Activated CD8-positive, alpha-beta memory T cell treated with anti-CD3 and anti-CD28 coated beads for 48 hours (primary cell): ENCODE data around the gene LRTM1.

Experiments
- DNase-seq, 3 experiments: peaks; one replicate each; pipeline ENCODE4 v3.0.0-alpha.2; 2020; ENCODE audit warnings: low read depth in 2 of 3, low spot score in 2 of 3

LRTM1 gene

DNA sequence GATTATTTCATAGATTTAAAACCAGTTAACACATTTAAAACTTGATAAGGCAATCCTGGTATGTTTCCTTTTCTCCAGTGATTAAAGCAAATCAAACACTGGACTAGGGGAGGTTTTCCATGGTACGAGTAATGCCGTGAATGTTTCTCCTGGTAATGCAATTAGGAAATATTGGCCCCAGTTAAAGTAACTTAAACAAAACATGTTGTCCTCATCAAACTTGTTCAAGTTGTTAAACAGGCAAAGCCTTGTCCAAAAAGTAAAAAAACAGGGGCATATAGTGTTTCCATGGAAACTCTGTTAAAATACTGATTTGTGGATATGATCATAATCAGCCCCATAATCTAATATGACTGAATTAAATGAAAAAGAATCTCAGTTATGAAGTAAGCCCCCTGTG is 13.1 kb upstream of the LRTM1 start:
- no peak for DNase-seq

DNA sequence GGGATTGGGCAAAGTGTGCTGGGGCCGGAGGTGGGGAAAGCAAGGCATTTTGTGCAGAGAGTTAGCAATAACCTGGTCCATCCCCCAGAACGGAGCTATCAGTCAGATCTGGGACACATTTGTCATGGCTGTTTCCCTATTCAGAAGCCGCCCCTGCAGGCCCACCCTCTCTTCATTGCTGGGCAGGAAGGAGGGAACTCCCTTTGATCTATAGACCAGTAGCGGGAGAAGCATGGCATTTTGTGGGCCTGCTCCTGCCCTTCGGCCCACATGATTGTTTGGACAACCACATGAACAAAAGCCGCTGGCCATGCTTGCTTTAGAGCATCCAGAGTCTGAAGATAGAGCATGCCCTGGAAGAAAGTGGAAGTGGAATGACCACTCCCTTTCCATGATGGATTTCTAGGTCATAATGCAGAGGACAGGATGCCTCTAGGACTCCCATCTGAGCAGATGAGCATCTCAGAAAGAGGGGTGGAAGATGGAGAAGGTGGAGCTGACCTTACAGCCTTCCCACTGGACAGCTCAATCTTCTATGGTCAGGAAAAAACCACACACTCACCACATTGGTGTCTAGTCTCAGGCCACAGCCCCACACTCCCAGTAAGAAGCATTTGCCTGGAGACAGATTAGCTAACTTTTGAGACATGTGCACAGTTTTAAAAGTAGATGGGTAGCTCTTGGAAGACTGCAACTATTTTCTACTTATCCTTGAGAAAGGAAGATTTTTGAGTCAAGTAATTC is 11.9 kb upstream of the LRTM1 start:
- no peak for DNase-seq

DNA sequence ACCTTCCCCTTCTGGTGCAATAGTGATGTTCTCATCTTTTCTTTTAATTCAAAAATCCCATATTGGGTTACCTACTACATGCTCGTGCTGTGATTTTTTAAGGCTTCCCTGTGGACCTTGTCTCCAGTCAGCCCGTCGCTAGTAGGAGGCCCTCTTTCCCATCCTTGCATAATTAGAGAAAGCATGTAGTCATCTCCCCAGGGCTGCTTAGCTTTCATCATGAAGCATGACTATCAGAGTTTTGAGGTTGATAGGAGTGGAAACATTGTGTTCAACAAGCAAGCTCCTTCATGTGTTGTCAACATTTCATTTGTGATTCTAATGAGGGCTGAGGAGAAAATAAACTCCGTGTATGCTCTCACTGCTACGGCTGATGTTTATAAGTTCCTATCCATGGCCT is 8.7 kb upstream of the LRTM1 start:
- DNase-seq = no peak

DNA sequence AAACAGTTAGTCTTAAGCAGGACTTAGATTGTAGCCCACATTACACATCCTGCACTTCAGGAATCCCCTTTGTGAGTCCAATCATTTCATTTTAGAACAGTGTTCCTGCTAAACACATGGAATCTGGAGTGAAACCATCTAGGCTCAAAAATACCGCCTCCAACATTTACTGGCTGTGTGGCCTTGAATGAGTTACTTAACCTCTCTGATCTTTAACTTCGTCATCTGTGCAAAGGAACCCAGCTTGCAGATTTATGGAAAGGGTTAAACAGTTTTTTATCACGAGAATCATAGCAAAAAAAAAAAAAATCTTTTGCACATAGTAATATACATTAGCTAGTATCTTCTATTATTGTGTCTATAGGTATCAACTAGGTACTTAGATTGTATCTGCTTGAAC is 8.0 kb upstream of the LRTM1 start:
- no peak for DNase-seq

DNA sequence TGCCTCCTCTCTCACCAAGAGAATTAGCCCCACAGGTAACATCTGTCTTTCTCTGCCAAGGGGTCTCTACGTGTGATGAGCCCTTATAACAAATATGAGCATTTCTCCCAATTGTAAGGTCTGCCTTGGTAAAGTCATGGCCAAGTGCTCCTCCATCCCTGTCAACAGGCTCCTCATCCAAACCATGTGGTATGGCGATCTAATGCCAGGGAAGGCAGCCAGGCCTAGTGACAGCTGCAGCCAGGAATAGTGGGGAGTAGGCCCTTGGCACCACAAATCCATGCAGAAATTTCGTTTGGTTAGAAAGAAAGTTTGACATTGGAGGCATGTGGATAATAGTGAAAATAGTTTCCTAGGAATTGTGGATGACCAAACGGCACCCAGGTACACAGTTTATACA is 4.7 kb upstream of the LRTM1 start:
- DNase-seq = no peak

DNA sequence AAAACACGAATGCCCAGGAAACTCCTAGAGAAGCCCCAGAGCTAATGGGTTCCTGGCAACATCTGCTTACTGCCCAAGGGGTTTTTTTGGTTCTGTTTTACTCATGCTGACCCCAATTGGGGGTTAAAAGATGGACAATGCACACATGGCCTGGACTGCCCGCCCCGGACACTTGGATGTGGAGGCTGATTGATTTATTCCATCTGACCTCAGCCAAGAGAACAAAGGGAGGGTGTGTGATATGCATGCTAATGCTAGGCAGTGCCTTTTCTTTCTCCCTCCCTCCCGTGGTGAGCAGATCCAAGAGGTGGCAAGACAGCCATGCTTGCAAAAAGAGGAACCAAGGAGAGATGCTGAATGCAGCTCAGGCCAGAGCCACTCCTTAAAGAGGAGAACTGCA is 3.3 kb upstream of the LRTM1 start:
- no peak for DNase-seq

DNA sequence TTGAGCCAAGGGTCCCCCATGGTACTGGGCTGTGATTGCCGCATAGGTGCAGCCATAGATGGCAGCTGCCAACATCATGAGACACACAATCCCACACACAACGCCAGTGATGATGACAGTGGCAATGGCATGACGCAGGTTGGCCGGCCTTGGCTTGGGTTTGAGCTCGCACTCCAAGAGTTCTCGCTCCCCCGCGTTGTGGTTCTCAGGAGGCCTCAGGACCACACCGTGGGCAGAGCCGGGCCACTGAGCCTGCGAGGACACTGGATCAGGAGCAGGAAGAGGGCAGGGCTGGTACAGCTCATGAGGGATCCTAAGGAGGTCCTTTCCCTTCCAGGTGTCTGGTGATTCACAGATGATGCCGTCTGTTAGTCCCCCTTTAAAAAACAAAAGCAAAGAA is 9.3 kb downstream of the LRTM1 start:
- no peak for DNase-seq

DNA sequence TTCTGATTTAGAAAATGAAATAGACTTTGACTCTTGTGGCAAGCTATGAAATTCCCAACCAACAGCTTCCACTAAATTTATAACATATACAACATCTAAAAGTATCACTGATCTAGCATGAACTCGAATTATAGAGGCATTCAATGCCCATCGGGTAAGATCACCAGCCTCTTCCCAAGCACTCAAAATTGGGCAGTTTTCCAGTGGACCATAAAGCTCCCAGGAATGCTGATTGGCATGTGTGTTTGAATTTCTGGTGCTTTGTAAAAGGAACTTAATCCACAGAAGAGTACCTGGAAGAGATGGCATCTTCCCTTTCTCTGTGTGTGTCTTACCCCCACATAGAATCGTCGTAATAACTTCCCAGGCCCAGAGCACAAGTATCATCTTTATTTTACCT is 10.0 kb downstream of the LRTM1 start:
- DNase-seq = no peak

DNA sequence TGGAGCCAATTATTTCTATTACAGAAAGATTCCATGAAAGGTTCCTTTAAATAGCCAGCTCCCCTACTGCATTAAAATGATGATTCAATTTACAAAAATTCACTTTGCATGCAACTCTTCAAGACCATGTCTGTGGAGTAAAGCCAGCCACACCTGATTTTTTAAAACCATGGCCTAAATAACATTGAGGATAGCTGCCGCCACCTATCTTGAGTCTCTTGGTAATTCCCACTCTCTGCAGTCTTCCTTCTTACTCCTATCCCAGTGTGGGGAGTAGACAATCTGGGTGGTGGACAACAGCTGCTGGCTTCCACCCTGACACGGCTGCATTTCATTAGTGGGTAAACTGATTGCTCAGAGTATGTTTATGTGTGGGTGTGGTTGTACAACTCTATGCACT is 10.7 kb downstream of the LRTM1 start:
- no peak for DNase-seq

DNA sequence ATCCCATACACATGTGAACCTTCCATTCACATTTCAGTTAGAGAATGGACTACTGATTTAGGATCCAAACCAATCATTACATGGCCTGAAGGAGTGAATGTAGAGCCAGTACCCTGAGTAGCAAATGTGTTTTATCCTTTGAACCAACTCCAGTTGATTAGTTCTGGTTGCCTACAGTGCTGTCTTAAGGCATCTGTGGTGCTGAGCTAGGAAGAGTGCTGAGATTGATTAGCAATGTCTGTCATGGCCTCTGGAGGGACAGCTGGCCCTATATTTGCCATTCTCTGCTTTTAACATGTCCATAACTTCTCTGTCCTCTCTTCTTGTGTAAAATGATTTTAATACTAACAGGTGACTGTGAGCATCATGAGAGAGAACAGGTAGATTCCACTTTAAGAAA is 11.1 kb downstream of the LRTM1 start:
- DNase-seq = no peak

DNA sequence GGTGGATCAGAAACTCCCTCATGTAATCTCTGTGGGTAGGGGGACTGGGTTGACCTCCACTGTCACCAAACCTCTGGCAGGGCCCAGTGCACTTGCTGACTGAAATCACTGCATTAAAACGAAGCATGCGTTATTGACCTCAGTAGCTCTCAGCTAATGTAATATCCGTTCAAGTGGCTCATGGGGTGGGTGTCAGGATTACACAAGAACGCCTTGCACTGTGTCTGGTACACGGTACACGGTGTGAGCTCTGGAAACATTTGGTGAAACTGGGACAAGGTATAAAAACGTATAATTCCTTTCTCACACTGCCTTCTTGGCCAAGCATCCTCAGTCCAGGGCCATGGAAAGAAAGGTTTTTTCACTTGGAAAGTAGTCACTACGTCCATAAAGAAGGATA is 11.9 kb downstream of the LRTM1 start:
- DNase-seq = no peak

DNA sequence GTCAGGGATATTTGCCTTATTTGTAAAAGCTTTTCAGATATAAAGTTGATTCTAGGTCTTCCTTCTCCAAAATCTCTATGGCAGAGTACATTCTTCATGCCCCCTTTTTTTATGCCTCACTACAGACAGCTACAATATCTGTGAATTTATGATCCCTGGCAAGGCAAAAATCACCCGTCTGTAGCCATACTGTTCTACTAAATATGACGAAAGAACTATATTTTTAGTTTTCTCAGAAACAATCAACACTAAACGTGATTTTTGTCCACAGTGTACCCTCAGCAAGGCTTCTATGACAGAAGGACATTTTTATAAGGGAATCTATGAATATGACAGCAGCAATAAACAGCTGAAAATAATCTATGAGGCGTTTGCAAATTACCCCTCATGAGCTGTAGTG is 12.7 kb downstream of the LRTM1 start:
- no peak for DNase-seq

DNA sequence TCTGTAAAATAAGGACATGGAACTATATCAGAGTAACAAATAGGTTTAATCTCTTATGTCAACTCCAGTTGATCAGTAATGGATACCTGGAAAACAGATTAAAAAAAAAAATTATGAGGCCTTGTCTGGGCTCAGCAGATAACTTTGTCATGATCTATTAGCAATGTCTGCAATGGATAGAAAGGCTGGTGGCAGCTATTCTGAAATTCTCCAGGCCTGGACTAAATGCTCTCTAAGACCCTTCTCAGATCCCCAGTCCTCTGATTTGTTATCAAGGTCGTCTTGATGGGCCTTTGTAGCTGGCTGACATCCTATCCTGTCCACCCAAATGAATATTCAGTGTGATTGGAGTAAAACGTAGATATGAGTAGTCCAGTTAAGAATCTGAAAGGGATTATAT is 13.7 kb downstream of the LRTM1 start:
- no peak for DNase-seq

DNA sequence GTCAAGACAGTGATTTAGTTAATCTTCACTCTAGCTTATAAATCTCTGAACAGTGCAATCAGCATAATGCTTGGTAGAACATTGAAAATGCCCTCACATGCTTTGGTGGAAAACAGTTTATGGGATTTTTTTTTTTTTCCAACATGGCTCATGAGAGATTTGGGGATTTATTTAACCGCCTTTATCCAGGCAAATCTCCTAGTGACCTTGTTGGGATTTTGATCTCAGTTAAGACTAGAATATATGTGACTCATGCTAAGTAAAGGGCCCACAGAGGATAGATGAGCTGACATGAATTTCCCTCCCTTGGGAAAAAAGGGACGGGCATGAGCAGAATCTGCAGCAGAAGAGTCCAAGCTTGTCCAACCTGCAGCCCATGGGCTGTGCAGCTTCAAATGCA is 18.7 kb downstream of the LRTM1 start:
- DNase-seq = no peak

DNA sequence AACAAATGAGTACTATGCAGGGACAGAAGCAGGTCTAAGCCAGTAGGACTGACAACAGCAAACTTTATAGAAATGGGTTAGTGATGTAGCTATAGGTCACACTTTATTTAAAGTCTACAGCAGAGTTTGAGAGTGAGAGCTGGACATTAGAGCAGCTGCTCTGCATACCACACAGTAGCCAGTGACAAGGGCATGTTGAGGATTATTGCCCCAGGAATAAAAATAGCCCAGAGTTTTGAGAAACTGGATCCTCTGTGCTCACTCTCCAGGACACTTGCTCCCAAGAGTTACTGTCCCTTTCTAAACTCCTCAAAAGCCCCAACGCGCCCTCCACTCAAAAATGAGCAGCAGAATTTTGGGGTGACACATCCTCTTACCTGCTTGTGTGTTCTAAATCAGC is 21.1 kb downstream of the LRTM1 start:
- DNase-seq = no peak

DNA sequence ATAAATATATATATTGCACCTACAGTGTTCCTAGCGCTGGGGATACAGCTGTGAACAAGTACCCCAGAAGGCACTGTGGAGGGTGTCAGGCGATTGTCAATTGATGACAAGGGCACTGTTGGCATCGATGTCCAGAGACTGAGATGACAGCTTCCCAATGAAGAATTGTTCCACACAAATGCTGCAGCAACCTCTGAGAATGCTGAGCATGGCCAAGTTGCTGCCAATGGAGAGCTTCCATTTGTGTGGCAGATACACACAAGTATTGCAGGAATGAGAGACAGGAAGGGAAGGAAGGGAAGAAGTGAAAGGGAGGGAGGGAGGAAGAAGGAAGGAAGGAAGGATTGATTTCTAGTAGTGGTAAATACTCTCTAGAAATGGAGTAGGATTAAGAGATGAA is 21.9 kb downstream of the LRTM1 start:
- DNase-seq = no peak

DNA sequence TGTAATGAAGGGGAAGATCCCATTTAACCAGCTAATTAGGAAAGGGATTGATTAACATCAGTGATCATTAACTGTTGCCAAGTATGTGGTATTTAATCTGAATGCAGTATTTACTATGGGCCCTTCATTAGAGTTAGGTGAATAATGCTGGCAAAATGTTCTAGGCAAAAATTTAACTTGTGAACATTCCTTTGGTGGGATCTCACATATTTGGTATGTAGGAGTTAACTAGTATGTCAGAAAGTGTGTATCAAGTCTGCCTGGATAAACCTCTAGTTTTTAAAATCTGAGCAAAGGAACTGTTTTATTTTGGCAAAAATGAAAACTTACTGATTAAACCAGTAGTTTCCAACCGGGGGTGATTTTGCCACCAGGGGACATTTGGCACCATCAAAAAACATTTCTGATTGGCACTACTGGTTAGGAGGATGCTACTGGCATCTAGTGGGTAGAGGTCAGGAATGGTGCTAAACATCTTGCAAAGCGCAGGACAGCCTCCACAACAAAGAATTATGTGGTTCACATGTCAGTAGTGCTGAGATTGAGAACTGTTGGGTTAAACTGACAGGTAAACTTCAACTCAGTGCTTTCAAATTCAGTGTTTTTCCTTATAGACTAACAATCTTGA is 22.5 kb downstream of the LRTM1 start:
- no peak for DNase-seq

DNA sequence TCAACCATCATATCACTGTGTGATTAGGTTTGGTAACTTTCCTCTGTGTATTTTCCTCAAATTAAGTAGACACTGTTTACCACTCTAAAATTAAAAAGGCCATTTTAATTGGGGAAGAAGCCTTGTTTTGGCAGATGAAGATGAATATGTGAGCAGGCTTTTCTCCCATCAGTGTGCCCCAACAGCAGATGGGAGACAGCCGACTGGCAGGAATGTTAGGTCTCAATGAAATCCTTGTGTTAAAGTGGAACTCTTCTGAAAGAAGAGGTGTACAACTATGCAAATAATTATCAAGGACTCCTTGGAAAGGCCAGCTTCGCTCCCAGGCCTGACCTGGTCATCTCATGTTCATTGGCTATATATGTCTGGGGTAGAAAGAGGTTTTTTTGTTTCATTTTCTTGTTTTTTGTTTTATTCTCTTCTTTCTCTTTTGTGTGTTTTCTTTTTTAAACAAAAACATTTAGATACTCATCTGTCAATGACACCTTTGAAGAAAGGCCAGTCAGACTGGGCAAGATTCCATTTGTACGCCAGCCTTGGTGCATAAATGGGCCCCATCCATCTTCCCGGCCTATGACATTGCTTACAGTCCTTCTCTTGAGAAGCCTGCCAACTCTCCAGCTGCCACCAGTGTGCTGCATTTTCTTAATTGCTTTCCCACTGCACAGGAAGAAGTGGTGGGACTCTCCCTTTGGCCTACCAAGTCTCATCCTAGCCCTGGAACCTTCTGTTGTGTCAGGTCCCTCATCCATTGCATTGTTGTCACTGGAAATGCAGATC is 25.8 kb downstream of the LRTM1 start:
- DNase-seq = no peak

DNA sequence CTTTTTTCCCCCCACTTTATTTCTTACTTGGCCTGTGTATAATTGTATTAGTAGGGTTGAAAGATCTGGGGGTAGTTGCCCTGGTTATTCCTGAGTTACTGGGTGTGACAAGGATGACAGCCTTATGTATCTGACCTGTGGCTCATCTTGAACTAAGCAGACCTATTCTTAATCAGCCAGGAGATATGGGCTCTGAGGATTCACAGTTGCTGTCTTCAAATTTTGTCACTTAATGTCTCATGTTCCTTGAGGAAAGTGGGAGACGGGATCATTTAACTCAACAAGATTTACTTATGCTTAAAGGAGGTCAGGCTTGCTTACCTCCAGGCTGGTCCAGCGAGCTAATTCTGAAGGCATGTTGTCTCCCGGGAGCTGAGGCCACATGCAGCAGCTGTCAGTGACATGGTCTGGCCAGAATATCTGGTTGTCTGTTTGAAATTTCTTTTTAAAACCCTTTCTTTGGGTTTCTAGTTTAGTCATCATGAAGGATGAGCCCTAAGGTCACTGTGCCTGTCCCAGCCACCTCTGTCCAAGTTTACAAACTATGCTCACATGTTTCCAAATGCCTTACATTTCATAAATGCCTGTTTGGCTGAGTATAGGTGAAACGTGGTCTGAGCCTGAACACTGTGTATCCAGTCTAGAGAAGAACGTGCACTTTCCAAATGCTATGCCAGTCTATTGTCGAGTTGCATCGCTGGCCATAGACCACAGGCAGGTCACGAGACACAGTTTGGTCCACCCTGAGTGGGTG is 26.8 kb downstream of the LRTM1 start:
- DNase-seq = no peak

DNA sequence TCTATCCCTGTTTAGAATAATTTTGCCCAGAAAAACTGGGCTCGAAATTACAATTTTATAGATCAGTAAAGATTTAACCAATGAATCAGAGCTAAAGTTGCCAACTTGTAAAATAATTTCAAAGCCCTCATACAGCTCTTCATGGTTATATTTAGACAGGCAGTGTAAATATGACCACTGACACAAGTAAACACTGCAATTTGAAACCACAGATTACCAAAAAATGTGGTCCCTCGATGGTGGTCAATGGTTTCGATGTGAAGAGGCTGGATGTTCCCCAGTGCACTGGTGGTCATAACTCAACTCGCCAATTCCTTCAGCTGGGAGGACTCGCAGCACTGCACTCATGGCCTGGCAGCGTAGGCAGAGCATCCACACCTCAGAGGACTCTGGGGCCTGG is 28.6 kb downstream of the LRTM1 start:
- DNase-seq = no peak

DNA sequence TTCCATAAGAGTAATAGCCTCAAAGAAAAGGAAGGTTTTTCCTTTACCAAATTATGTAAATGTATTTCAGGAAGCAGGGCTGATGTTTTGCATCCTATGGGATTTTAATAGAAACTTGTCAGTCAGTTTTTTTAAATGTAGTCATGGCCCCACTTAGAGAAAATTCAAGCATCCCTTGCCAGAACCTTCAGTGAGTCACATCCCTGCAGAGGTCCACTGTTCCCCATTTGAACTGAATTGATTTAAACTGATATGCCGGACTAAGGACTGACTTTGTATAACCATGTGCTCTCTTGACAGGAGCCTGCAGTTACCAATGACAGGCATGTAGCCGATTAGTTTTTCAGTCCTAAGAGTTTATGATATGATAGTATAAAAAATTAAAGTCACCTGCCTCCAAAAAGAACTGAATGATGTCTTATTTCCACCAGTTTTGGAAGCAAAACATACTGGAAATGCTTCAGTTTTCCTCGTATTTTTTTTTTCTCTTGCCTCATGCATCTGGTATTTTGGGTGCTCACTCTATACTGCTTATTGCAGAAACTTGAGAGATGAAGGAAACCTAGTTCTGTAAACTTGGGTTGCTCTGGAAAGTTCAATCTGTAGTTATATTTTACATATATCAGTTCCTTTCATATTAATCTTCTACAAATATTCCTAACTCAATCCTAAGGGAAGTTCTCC is 30.7 kb downstream of the LRTM1 start:
- no peak for DNase-seq
